Psoas muscle (tissue), 8 donors: ENCODE data around the gene RNLS. TPM values are rescaled to one million over a fixed set of nuclear protein-coding genes. Genes with fewer than 3 reads are reported as not detected.
A peak's percentile ranks its signal among the peaks of the same experiment; 100 is the strongest.

Source experiments
- ATAC-seq, 4 donors: fragments of 200-7000 bp; cut with Tn5 transposase; one replicate each; pipeline ENCODE4 v1.9.1; 2020; ENCODE audit warnings: moderate library complexity in 3 of 4, mild to moderate bottlenecking in 2 of 4
- DNase-seq, 2 donors: peaks; one replicate each; pipeline ENCODE4 v3.0.0-alpha.2; 2020
- H3K27ac ChIP-seq: fragments of 200-600 bp; one replicate; pipeline ENCODE4 v1.8.0; 2022
- H3K27me3 ChIP-seq, 3 donors: fragments of 200-600 bp in 1 of 3; one replicate each; pipeline versions ENCODE4 v1.6.1 to v1.8.0; 2013 to 2022; ENCODE audit warnings: low read length in 2 of 3, mild to moderate bottlenecking in 2 of 3, moderate library complexity in 1 of 3; ENCODE audit not compliant: insufficient read depth in 3 of 3
- H3K36me3 ChIP-seq, 2 donors: fragments of 200-600 bp in 1 of 2; one replicate each; pipeline versions ENCODE4 v1.6.1 to v1.8.0; 2013 to 2022; ENCODE audit warnings: low read depth in 1 of 2, mild to moderate bottlenecking in 1 of 2, moderate library complexity in 1 of 2; ENCODE audit not compliant: insufficient read depth in 1 of 2
- H3K4me1 ChIP-seq: fragments of 200-600 bp; one replicate; pipeline ENCODE4 v1.8.0; 2022
- H3K4me3 ChIP-seq: fragments of 200-600 bp; one replicate; pipeline ENCODE4 v1.8.0; 2022; ENCODE audit warnings: mild to moderate bottlenecking
- H3K9me3 ChIP-seq: fragments of 200-600 bp; one replicate; pipeline ENCODE4 v1.8.0; 2022
- WGBS, 3 donors: extraction: QIAGEN DNeasy Blood & Tissue Kit; methylation state at CpG; one replicate each; pipeline versions ENCODE4 v1.1.6 to v1.1.7; 2013; 5-methylcytosine and 5-hydroxymethylcytosine counted together
- intact Hi-C, 2 donors: fragments of 100-400 bp; cut with DNase I; formaldehyde crosslinking; loops; one replicate each; pipeline versions ENCODE4 v1.11.0 to v1.14.2; 2022
- polyA plus RNA-seq, 3 donors: library from polyadenylated mRNA; stranded (reverse); fragments of 200-250 nt; gene quantifications; one replicate each; pipeline ENCODE4 v1.2.3, GENCODE V29; 2013
- total RNA-seq, 4 donors: library from RNA; stranded (reverse); fragmentation: NEBNext Ultra II Directional in 2 of 4; extraction: Animal tissue kit (Norgen Biotek cat#: 25700) in 2 of 4; gene quantifications; one replicate each; pipeline versions ENCODE4 v1.2.1 to v1.2.4, GENCODE V29; 2021 to 2023
- TF ChIP-seq, protein P1 (sequence below): fragments of 200-600 bp; IDR thresholded peaks from one replicate; pipeline ENCODE4 v1.8.0; 2022; ENCODE audit warnings: antibody characterized with exemption
- donor health status: healthy with polysubstance abuse.
- donor health status: DM: no; HTN: no; CAD: no; lungs with moderate emphysema.
- donor health status: Bipolar disorder and iron deficiency.
- donor health status: healthy.
- donor health status: DM: yes; HTN: yes; CAD: no.
- donor health status: DM: no; HTN: no; CAD: no.
- donor health status: DM: no; HTN: no; CAD: no.
- donor health status: DM: yes; HTN: yes; CAD: no.

Gene RNLS
- total and polyA plus RNA-seq, 7 donors: 3.0 to 9.2 (median 6.7) TPM

DNA sequence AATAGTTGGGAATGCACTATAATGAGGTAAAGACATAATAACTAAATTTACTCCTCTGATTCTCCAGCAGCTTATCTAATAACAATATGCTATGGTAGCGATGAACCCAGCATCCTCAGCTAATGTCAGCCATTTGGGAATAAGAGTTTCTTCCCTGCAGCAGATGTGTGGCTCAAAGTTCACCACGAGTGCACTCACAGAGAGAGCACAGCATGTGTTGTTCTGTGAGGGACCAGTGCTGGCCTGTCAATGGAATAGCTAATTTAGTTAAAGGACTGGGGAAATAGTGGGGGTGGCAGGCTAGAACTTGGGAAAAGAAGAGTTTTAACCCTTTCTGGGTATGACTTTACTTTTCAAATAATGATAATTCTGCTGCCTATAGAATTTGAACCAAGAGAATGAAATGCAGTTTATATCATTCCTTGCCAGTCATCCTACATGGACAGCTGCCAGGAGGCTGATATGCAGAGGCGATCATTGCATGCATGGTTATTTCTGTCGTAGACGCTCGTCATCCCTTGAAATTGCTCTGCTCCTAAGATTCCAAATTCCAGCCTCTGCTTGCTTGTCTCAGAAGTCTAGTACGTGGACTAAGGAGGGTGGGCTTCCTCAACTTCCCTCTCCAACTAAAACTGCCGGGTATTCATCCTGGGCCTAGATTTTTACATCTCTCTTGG lies 355.6 kb downstream of the RNLS start:
- intact Hi-C loops: no loop called here
- Histone ChIP-seq H3K9me3 (no peaks in the 10 kb centered on the region), H3K4me3 (no peak overlapping the region), H3K36me3 (no peaks in the 10 kb centered on the region), H3K4me1 (peaks cover 21% of the 10 kb centered on the region), H3K27me3 (no peaks in the 10 kb centered on the region), H3K27ac (peak overlapping the region; percentile 78)
- TF ChIP-seq, protein P1, sequence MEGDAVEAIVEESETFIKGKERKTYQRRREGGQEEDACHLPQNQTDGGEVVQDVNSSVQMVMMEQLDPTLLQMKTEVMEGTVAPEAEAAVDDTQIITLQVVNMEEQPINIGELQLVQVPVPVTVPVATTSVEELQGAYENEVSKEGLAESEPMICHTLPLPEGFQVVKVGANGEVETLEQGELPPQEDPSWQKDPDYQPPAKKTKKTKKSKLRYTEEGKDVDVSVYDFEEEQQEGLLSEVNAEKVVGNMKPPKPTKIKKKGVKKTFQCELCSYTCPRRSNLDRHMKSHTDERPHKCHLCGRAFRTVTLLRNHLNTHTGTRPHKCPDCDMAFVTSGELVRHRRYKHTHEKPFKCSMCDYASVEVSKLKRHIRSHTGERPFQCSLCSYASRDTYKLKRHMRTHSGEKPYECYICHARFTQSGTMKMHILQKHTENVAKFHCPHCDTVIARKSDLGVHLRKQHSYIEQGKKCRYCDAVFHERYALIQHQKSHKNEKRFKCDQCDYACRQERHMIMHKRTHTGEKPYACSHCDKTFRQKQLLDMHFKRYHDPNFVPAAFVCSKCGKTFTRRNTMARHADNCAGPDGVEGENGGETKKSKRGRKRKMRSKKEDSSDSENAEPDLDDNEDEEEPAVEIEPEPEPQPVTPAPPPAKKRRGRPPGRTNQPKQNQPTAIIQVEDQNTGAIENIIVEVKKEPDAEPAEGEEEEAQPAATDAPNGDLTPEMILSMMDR: no peak
- 31 to 40% (median 31%) methylated on average over 8 of the region's 8 CpGs for WGBS, 3 donors
- DNase-seq (peak; percentile 21 to 66), ATAC-seq (peak; percentile 66 to 90 (median 84))

GRCh38 chr10:88226891-88227290 lies 356.2 kb downstream of the RNLS start:
- 95 to 100% (median 97%) methylated on average over 1 of the region's 1 CpG for WGBS, 3 donors
- no peaks in the 10 kb centered on the region for H3K27me3 ChIP-seq
- H3K9me3 ChIP-seq: no peaks in the 10 kb centered on the region
- DNase-seq (no peak), ATAC-seq (peak in 1 of 4 donors; percentile 6)
- TF ChIP-seq, protein P1: no peak
- H3K36me3 ChIP-seq: no peaks in the 10 kb centered on the region
- H3K4me1 ChIP-seq: peaks cover 17% of the 10 kb centered on the region
- intact Hi-C loops: no loop called here
- H3K27ac ChIP-seq: peak overlapping the region; percentile 78
- H3K4me3 ChIP-seq: no peak overlapping the region

DNA sequence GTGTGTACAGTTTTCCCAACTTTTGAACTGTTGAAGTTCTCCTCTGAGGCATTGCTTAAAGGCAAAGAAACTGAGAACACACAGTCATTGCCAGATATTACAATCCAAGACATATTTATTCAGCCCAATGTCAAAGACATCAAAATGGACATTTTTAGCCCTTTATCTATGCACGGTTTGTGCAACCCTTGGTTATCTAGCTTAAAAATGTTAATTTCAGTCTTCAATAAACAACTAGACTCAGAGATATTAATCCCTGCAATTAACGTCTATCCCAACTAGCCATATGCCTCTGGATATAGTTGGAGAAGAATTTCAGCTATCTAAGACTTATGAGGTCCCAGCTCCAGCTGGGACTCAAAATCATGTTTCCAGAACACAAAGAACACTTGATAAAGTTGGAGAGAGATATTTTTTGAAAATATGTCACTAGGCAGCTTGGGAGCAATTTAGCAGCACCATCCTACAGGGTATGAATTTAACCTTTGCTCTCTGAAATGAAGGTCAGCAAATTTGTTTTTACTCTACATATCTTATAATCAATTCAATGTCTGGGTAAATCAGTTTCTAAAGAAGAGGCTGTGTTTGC lies 357.0 kb downstream of the RNLS start:
- no peak for ATAC-seq
- intact Hi-C loops: no loop called here

More for the DNA sequence above, 357.0 kb downstream of the RNLS start:
- no peaks in the 10 kb centered on the region for H3K36me3 ChIP-seq
- H3K9me3 ChIP-seq: no peaks in the 10 kb centered on the region
- H3K27me3 ChIP-seq: no peaks in the 10 kb centered on the region
- WGBS, 3 donors: 50 to 60% (median 58%) methylated on average over 2 of the region's 2 CpGs
- no peak overlapping the region for H3K27ac ChIP-seq
- DNase-seq: no peak
- TF ChIP-seq, protein P1: no peak
- no peak overlapping the region for H3K4me3 ChIP-seq
- peaks cover 17% of the 10 kb centered on the region for H3K4me1 ChIP-seq

Other genes with a start within 250 kb of the RNLS start
- gene LIPJ, start 3.4 kb upstream of the RNLS start, total RNA-seq: under 1 TPM in 3 of 4 donors, not detected in 1; 0.23 to 0.30 (median 0.27) TPM
- under 1 TPM; 0.03 to 0.06 (median 0.04) TPM for gene LIPJ, start 3.4 kb upstream of the RNLS start, polyA plus RNA-seq
- gene LIPF, start 81.1 kb upstream of the RNLS start, total RNA-seq: not detected
- gene LIPF, start 81.1 kb upstream of the RNLS start, polyA plus RNA-seq: under 1 TPM; 0.06 to 0.74 (median 0.70) TPM
- gene LIPK, start 122.9 kb upstream of the RNLS start, total RNA-seq: not detected
- not detected for gene LIPK, start 122.9 kb upstream of the RNLS start, polyA plus RNA-seq
- not detected for gene LIPN, start 176.7 kb upstream of the RNLS start, total RNA-seq
- gene LIPN, start 176.7 kb upstream of the RNLS start, polyA plus RNA-seq: not detected
- not detected for gene LIPM, start 219.4 kb upstream of the RNLS start, total RNA-seq
- gene LIPM, start 219.4 kb upstream of the RNLS start, polyA plus RNA-seq: not detected